ENCODE data around the gene WNK1.
"Not testable (repeated sequence)": the region's sequence is repeated elsewhere in the genome, so short reads cannot be mapped to it uniquely, and the experiment has no call there.

The WNK1 gene

DNA sequence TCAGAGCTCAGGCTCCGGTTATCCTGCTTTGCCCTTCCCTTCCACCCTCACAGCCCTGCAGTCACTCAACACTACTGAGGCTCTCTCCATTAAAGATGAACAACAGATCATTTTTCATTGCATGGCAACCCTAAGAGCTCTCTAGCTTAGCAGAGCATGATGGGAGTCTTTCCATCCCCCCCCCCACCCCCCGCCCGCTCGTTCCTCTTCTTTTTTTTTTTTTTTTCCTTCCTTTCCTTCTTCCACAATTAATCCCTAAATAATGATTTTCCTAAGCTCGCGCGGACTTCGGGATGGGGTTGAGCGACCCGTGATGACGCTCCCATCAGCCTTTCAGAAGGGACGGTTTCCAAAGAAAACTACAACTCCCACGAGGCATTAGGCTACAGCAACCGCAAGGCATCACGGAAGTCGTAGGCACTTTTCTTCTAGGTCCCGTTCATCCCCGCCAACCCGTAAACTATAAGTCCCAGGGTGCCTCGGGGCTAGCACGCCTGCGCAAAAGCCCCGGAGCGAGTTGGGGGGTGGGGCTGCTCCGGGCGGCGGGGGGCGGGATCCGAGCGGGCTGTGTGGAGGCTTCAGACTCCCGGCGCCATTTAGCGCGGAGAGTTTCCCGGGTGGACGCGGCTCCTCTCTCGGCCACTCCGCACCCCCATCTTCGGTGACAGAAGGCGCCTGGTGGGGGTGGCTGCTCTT lies at the start of gene WNK1:
TSS of gene WNK1 (plus strand) at position 581 of the 696 bp plus-strand sequence. CDS start 987 bp downstream, outside the sequence.
- Histone ChIP-seq H3K9me3 (ENCODE audit: control insufficient read depth in 2 of 2, low read length in 2 of 2) (no peaks in the 10 kb centered on the region), H3K36me3 (ENCODE audit: control insufficient read depth in 2 of 2, insufficient read depth in 2 of 2, low read length in 2 of 2) (no peaks in the 10 kb centered on the region), H3K4me1 (ENCODE audit: control insufficient read depth, insufficient read depth, low read length) (peaks cover 23% of the 10 kb centered on the region), H3K4me3 (ENCODE audit: low read length in 2 of 2) (peak within 1 kb of the TSS; percentile 86 to 88), H3K27ac (ENCODE audit: low read length) (peak within 1 kb of the TSS; percentile 85), H3K9ac (ENCODE audit: low read length in 2 of 2) (peak within 1 kb of the TSS; percentile 82 to 88), H3K27me3 (ENCODE audit: control insufficient read depth in 1 of 2, insufficient read depth in 2 of 2, low read length in 2 of 2) (no peaks in the 10 kb centered on the region)

DNA sequence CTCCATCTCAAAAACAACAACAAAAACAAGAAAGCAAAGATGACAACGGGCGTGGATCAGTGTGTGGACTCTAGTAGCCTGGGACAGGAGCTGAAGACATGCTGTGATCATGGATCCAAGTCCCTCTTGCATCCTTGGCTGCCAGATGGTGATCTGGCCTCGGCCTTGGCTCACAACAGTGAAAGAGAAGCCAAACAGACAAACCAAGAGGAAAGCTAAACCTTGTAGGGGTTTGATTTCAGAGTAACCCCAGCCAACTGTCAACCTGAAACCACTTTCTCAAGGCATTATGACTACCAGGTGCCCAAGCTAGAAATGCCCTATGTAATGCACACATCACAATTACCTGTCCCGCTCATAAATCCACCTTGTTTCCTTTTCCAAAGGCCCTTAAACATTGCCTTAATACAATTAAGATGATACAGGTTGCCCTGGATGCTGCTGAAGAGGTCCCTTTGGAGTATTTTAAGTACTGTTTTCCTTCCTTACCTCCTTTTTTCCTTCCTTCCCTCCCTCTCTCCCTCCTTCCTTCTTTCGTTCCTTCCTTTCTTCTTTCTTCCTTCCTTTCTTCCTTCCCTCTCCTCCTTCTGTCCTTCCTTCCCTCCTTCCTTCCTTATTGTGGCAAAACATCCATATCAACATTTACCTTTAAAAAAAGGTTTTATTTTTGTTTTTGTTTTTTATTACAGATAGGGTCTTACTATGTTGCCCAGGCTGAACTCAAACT lies 47.7 kb upstream of the WNK1 start:
- Histone ChIP-seq H3K4me3 (ENCODE audit: low read length in 2 of 2) (no peak overlapping the region), H3K9ac (ENCODE audit: low read length in 2 of 2) (no peak overlapping the region), H3K4me1 (ENCODE audit: control insufficient read depth, insufficient read depth, low read length) (no peaks in the 10 kb centered on the region), H3K9me3 (ENCODE audit: control insufficient read depth in 2 of 2, low read length in 2 of 2) (no peaks in the 10 kb centered on the region), H3K36me3 (ENCODE audit: control insufficient read depth in 2 of 2, insufficient read depth in 2 of 2, low read length in 2 of 2) (no peaks in the 10 kb centered on the region), H3K27ac (ENCODE audit: low read length) (no peak overlapping the region), H3K27me3 (ENCODE audit: control insufficient read depth in 1 of 2, insufficient read depth in 2 of 2, low read length in 2 of 2) (no peaks in the 10 kb centered on the region)

DNA sequence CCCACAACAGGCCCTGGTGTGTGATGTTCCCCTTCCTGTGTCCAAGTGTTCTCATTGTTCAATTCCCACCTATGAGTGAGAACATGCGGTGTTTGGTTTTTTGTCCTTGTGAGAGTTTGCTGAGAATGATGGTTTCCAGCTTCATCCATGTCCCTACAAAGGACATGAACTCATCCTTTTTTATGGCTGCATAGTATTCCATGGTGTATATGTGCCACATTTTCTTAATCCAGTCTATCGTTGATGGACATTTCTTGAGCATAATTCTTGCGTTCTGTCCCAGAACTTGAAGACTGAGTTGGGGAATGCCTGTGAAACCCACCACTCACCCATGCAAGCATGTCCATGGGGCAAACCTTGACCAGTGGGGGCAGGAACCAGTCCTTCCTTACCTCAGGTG lies 44.3 kb upstream of the WNK1 start:
- H3K27me3 ChIP-seq (ENCODE audit: control insufficient read depth in 1 of 2, insufficient read depth in 2 of 2, low read length in 2 of 2); H3K9me3 ChIP-seq (ENCODE audit: control insufficient read depth in 2 of 2, low read length in 2 of 2); H3K9ac ChIP-seq (ENCODE audit: low read length in 2 of 2); H3K4me3 ChIP-seq (ENCODE audit: low read length in 2 of 2); H3K27ac ChIP-seq (ENCODE audit: low read length); H3K4me1 ChIP-seq (ENCODE audit: control insufficient read depth, insufficient read depth, low read length); H3K36me3 ChIP-seq (ENCODE audit: control insufficient read depth in 2 of 2, insufficient read depth in 2 of 2, low read length in 2 of 2): not testable (repeated sequence)

DNA sequence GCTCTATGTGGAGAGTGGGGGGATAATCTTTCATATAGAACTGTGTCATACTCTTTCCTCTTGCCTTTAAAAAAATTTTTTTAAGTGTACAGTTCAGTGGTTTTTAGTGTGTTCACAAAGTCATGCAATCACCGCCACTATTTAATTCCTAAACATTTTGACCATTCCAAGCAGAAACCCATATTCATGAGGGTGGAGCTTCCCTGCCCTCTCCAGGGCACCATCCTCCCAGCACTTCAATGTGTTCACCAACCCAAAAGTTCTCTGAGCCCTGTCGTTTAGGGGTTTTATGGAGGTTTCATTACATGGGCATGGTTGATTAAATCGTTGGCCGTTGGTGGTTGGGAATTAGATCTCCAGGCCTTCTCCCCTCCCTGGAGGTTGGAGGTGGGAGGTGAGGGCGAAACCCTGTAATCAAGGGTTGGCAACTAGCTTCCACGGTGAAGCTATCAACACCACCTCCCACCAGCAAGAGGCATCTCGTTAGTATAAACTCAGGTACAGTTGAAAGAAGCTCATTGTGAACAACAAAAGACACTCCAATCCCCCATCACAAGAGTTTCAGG lies 42.8 kb upstream of the WNK1 start:
- Histone ChIP-seq H3K27me3 (ENCODE audit: control insufficient read depth in 1 of 2, insufficient read depth in 2 of 2, low read length in 2 of 2) (no peaks in the 10 kb centered on the region), H3K9ac (ENCODE audit: low read length in 2 of 2) (no peak overlapping the region), H3K36me3 (ENCODE audit: control insufficient read depth in 2 of 2, insufficient read depth in 2 of 2, low read length in 2 of 2) (no peaks in the 10 kb centered on the region), H3K4me3 (ENCODE audit: low read length in 2 of 2) (no peak overlapping the region), H3K9me3 (ENCODE audit: control insufficient read depth in 2 of 2, low read length in 2 of 2) (no peaks in the 10 kb centered on the region), H3K4me1 (ENCODE audit: control insufficient read depth, insufficient read depth, low read length) (no peaks in the 10 kb centered on the region), H3K27ac (ENCODE audit: low read length) (no peak overlapping the region)

DNA sequence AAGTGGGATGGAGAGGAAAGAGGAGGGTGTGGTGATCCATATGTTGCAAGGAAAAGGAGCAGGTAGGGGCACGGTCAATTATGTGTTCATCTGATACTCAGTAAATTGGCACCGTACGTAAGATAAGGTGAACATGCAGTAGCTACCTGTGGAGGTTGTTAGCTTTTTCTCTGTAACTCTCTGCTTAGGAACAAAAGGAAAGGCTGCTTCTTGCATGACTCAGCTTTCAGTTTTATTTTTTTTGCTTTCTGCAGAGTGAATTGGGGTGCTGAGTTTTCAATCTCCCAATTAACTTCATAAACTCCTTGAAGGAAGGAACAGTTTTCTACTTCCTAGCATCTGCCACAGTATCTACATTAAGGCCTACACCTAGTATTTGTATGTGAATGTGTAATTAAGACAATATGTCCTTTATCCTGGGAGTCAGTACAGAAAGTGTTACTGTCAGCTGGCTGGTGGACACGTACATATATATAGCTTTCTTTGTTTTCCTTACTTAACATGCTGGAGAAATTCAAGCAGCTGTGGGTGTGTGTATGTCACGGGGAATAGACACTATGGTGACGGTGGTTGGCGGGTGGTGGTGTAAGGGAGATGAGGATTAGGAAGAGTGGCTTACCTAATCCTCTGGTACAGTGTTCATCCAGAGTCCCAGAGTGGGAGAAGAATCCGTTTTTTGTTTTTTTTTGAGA lies 40.1 kb upstream of the WNK1 start:
- Histone ChIP-seq H3K9ac (ENCODE audit: low read length in 2 of 2) (no peak overlapping the region), H3K4me1 (ENCODE audit: control insufficient read depth, insufficient read depth, low read length) (no peaks in the 10 kb centered on the region), H3K9me3 (ENCODE audit: control insufficient read depth in 2 of 2, low read length in 2 of 2) (no peaks in the 10 kb centered on the region), H3K36me3 (ENCODE audit: control insufficient read depth in 2 of 2, insufficient read depth in 2 of 2, low read length in 2 of 2) (no peaks in the 10 kb centered on the region), H3K27me3 (ENCODE audit: control insufficient read depth in 1 of 2, insufficient read depth in 2 of 2, low read length in 2 of 2) (no peaks in the 10 kb centered on the region), H3K4me3 (ENCODE audit: low read length in 2 of 2) (no peak overlapping the region), H3K27ac (ENCODE audit: low read length) (no peak overlapping the region)

DNA sequence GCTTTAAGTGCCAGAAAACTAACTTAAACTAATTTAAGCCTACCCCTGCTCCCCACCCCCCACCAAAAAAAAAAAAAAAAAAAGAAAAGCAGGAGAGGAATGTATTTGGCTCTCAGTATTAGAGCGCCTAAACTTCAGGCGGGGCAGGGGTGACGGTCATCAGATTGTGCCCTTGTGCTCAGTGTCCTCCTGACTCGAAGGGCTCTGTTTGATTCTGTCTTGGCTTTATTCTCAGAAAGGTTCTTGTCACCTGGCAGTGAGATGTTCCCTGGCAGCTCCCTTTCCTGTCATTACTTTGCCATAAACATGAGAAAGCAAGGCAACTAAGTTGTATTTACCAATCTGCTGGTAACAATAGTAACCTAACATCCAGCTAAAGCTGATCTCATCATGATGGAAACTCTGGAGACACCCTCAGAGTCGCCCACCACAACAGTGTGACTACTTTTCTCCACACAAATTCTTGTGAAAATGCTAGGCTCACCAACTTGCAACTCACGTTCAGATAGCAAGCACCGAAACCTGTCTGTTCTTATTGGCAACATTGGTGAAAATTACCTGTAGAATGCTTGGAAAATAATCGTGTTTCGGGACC lies 39.0 kb upstream of the WNK1 start:
- Histone ChIP-seq H3K36me3 (ENCODE audit: control insufficient read depth in 2 of 2, insufficient read depth in 2 of 2, low read length in 2 of 2) (no peaks in the 10 kb centered on the region), H3K9ac (ENCODE audit: low read length in 2 of 2) (no peak overlapping the region), H3K9me3 (ENCODE audit: control insufficient read depth in 2 of 2, low read length in 2 of 2) (no peaks in the 10 kb centered on the region), H3K27me3 (ENCODE audit: control insufficient read depth in 1 of 2, insufficient read depth in 2 of 2, low read length in 2 of 2) (no peaks in the 10 kb centered on the region), H3K4me3 (ENCODE audit: low read length in 2 of 2) (no peak overlapping the region), H3K27ac (ENCODE audit: low read length) (no peak overlapping the region), H3K4me1 (ENCODE audit: control insufficient read depth, insufficient read depth, low read length) (no peaks in the 10 kb centered on the region)

DNA sequence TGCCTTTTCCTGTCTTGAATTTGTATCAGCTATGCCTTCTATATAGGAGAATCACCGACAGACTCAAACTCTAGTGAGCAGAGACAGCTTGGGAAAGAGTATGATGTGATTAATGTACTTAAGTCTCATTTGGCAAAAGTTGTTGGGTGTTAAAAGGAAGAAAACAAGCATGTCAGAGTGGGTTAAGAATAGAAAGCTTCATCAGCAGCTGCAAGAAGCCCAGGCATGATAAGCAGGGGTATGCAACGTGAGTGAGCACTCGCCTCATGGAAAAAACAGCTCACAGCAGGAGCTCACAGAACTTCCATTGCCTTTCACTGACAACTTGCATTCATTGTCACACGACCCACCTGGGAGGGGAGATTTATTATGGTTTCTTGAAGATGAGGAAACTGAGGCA lies 35.9 kb upstream of the WNK1 start:
- Histone ChIP-seq H3K9me3 (ENCODE audit: control insufficient read depth in 2 of 2, low read length in 2 of 2) (no peaks in the 10 kb centered on the region), H3K36me3 (ENCODE audit: control insufficient read depth in 2 of 2, insufficient read depth in 2 of 2, low read length in 2 of 2) (no peaks in the 10 kb centered on the region), H3K4me3 (ENCODE audit: low read length in 2 of 2) (no peak overlapping the region), H3K27me3 (ENCODE audit: control insufficient read depth in 1 of 2, insufficient read depth in 2 of 2, low read length in 2 of 2) (no peaks in the 10 kb centered on the region), H3K9ac (ENCODE audit: low read length in 2 of 2) (no peak overlapping the region), H3K27ac (ENCODE audit: low read length) (no peak overlapping the region), H3K4me1 (ENCODE audit: control insufficient read depth, insufficient read depth, low read length) (no peaks in the 10 kb centered on the region)

DNA sequence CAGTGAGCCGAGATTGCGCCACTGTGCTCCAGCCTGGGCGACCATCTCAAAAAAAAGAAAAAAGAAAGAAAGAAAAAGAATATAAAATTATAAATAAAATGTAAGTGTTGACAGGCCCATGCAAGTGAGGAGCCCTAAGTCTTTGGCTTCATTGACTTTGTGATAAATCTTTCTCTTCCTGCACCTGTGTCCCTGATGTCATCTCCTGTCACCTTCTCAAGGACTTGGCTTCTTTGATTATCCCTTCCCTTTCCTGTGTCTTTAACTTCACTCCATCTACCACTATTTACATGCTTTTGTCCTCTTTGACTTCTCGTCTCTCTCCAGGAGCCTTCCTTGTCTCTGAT lies 33.6 kb upstream of the WNK1 start:
- H3K9ac ChIP-seq (ENCODE audit: low read length in 2 of 2) = no peak overlapping the region
- H3K4me3 ChIP-seq (ENCODE audit: low read length in 2 of 2) = no peak overlapping the region
- no peak overlapping the region for H3K27ac ChIP-seq (ENCODE audit: low read length)
- H3K9me3 ChIP-seq (ENCODE audit: control insufficient read depth in 2 of 2, low read length in 2 of 2) = no peaks in the 10 kb centered on the region
- H3K4me1 ChIP-seq (ENCODE audit: control insufficient read depth, insufficient read depth, low read length) = no peaks in the 10 kb centered on the region
- no peaks in the 10 kb centered on the region for H3K27me3 ChIP-seq (ENCODE audit: control insufficient read depth in 1 of 2, insufficient read depth in 2 of 2, low read length in 2 of 2)
- no peaks in the 10 kb centered on the region for H3K36me3 ChIP-seq (ENCODE audit: control insufficient read depth in 2 of 2, insufficient read depth in 2 of 2, low read length in 2 of 2)

DNA sequence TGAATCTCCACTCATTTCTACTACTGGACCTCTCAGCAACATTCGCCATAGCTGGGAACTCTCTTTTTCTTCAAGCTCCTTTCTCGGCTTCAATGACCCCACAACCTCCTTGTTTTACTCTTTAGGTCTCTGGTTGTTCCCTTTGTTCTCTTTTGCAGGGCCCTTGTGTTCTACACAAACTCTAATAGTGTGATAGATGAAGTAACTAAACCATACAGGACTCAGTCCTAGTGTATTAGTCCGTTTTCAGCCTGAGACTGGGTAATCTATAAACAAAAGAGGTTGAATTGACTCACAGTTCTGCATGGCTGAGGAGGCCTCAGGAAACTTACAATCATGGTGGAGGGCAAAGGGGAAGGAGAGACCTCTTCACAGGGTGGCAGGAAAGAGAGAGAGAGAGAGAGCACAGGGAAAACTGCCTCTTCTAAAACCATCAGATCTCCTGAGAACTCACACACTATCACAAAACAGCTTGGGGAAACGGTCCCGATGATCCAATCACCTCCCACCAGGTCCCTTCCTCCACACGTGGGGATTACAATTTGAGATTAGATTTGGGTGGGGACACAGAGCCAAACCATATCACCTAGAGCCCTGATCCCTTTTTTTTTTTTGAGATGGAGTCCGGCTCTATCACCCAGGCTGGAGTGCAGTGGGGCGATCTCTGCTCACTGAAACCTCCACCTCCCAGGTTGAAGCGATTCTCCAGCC lies 32.0 kb upstream of the WNK1 start:
- Histone ChIP-seq H3K9ac (ENCODE audit: low read length in 2 of 2) (no peak overlapping the region), H3K27me3 (ENCODE audit: control insufficient read depth in 1 of 2, insufficient read depth in 2 of 2, low read length in 2 of 2) (no peaks in the 10 kb centered on the region), H3K36me3 (ENCODE audit: control insufficient read depth in 2 of 2, insufficient read depth in 2 of 2, low read length in 2 of 2) (no peaks in the 10 kb centered on the region), H3K9me3 (ENCODE audit: control insufficient read depth in 2 of 2, low read length in 2 of 2) (no peaks in the 10 kb centered on the region), H3K4me3 (ENCODE audit: low read length in 2 of 2) (no peak overlapping the region), H3K27ac (ENCODE audit: low read length) (no peak overlapping the region), H3K4me1 (ENCODE audit: control insufficient read depth, insufficient read depth, low read length) (no peaks in the 10 kb centered on the region)

DNA sequence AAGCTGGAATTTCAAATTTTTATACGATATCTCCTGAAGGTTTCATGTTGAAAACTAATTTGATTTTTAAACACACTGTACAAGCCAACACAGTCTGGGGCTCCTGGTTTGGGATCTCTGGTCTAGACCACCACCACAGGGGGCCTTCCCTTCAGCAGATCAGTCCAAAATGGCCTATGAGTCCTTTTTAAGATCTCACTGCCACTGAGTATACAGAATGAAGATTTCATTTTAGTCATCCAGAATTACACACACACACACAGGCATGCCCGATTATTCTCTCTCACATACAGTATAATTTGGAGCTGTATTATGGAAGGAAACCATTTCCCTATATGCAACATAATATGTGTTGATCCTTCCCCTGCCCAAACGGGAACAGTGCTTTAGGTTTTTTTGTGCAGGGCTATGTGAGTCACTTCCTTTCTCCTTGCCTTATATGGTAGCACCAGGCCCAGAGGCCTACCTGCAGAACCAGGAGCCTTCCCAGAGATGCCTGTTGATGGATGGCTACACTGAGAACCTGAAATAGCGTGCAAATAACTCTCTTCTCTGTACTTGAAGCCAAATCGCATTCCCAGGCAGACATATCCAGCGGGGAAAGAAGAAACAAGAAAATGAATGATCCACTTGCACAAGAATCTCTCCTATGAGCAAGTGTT lies 28.1 kb upstream of the WNK1 start:
- Histone ChIP-seq H3K36me3 (ENCODE audit: control insufficient read depth in 2 of 2, insufficient read depth in 2 of 2, low read length in 2 of 2) (no peaks in the 10 kb centered on the region), H3K9ac (ENCODE audit: low read length in 2 of 2) (no peak overlapping the region), H3K27ac (ENCODE audit: low read length) (no peak overlapping the region), H3K27me3 (ENCODE audit: control insufficient read depth in 1 of 2, insufficient read depth in 2 of 2, low read length in 2 of 2) (no peaks in the 10 kb centered on the region), H3K9me3 (ENCODE audit: control insufficient read depth in 2 of 2, low read length in 2 of 2) (no peaks in the 10 kb centered on the region), H3K4me1 (ENCODE audit: control insufficient read depth, insufficient read depth, low read length) (no peaks in the 10 kb centered on the region), H3K4me3 (ENCODE audit: low read length in 2 of 2) (no peak overlapping the region)

Data from stomach smooth muscle (tissue), 2 donors.